T-cell (primary cell): ENCODE measurements around the gene NBPF1. TPM values are rescaled to one million over a fixed set of nuclear protein-coding genes. Genes with fewer than 3 reads are reported as not detected.
"Not testable (repeated sequence)": the region's sequence is repeated elsewhere in the genome, so short reads cannot be mapped to it uniquely, and the experiment has no call there.

Experiments used
- ATAC-seq, 4 experiments: fragments of 200-7000 bp in 3 of 4; fragments of 150-1000 bp in 1 of 4; cut with Tn5 transposase; replicated peaks in 1 of 4; 1 replicate in 3 of 4; 2 replicates in 1 of 4; pipeline ENCODE4 v1.10.0; 2021; ENCODE audit warnings: moderate library complexity in 3 of 4, mild to moderate bottlenecking in 2 of 4, moderate number of reproducible peaks in 1 of 4
- CTCF ChIA-PET, 2 donors: fragments of 300-600 bp; sonication (Branson Sonifier 250); formaldehyde crosslinking; loops; one replicate each; lab custom pipeline; 2022; ENCODE audit warnings: antibody characterized with exemption in 2 of 2; lab: Charles Lee
- POLR2A ChIA-PET, 2 donors: fragments of 300-600 bp; sonication (Branson Sonifier 250); formaldehyde crosslinking; loops; one replicate each; lab custom pipeline; 2022; ENCODE audit warnings: antibody characterized with exemption in 2 of 2; lab: Charles Lee
- DNase-seq, 35 experiments: peaks; one replicate each; pipeline versions ENCODE4 v3.0.0 to v3.0.0-alpha.2; 2013 to 2023
- H3K27ac ChIP-seq: one replicate; pipeline ENCODE4 v1.5.1; 2013; ENCODE audit warnings: low read length
- H3K27me3 ChIP-seq, 2 experiments: replicated peaks in 1 of 2; 1 replicate in 1 of 2; 2 replicates in 1 of 2; pipeline versions ENCODE4 v1.6.1 to v1.7.0; 2013; ENCODE audit warnings: low read length in 1 of 2, mixed read lengths in 1 of 2; ENCODE audit not compliant: control insufficient read depth in 2 of 2, insufficient read depth in 2 of 2; ENCODE audit errors: extremely low read depth in 1 of 2
- H3K36me3 ChIP-seq, 2 donors: 1 replicate in 1 of 2; 2 replicates in 1 of 2; pipeline versions ENCODE4 v1.6.1 to v1.7.0; 2013; ENCODE audit warnings: low read length in 1 of 2; ENCODE audit not compliant: control insufficient read depth in 2 of 2, insufficient read depth in 1 of 2; ENCODE audit errors: extremely low read depth in 1 of 2
- H3K4me1 ChIP-seq, 2 experiments: 1 replicate in 1 of 2; 2 replicates in 1 of 2; pipeline versions ENCODE4 v1.6.1 to v1.7.0; 2013; ENCODE audit warnings: low read length in 2 of 2, mixed read lengths in 1 of 2; ENCODE audit not compliant: insufficient read depth in 2 of 2, control insufficient read depth in 1 of 2; ENCODE audit errors: extremely low read depth in 1 of 2
- H3K4me3 ChIP-seq, 2 donors: 1 replicate in 1 of 2; 2 replicates in 1 of 2; pipeline versions ENCODE4 v1.5.1 to v1.7.0; 2013; ENCODE audit warnings: mild to moderate bottlenecking in 2 of 2, low read length in 1 of 2, moderate library complexity in 1 of 2; ENCODE audit not compliant: control insufficient read depth in 1 of 2; ENCODE audit errors: extremely low read depth in 1 of 2
- H3K9me3 ChIP-seq: 2 replicates; pipeline ENCODE4 v1.7.0; 2013
- H3K27ac Mint-ChIP-seq, 2 donors: one replicate each; pipeline ENCODE4 v1.8.0; 2020 to 2021; ENCODE audit warnings: mild to moderate bottlenecking in 2 of 2, mixed read lengths in 2 of 2
- H3K27me3 Mint-ChIP-seq, 2 donors: one replicate each; pipeline ENCODE4 v1.8.0; 2021 to 2022; ENCODE audit warnings: mixed read lengths in 2 of 2
- H3K36me3 Mint-ChIP-seq: one replicate; pipeline ENCODE4 v1.8.0; 2021; ENCODE audit warnings: mixed read lengths
- H3K4me1 Mint-ChIP-seq, 3 donors: one replicate each; pipeline ENCODE4 v1.8.0; 2020 to 2022; ENCODE audit warnings: mixed read lengths in 3 of 3, mild to moderate bottlenecking in 1 of 3
- H3K4me3 Mint-ChIP-seq, 3 donors: one replicate each; pipeline ENCODE4 v1.8.0; 2020 to 2022; ENCODE audit warnings: mild to moderate bottlenecking in 3 of 3, mixed read lengths in 3 of 3, moderate library complexity in 3 of 3
- H3K9me3 Mint-ChIP-seq, 3 donors: one replicate each; pipeline ENCODE4 v1.8.0; 2020 to 2022; ENCODE audit warnings: mixed read lengths in 3 of 3
- WGBS: methylation state at CpG from one replicate; pipeline ENCODE4 v1.1.5; 2013; ENCODE audit warnings: missing lambda C conversion rate; ENCODE audit not compliant: insufficient coverage; 5-methylcytosine and 5-hydroxymethylcytosine counted together
- total RNA-seq, 35 experiments: library from RNA in 6 of 35; stranded (reverse) in 6 of 35; fragments of 120-200 nt in 1 of 35; gene quantifications; one replicate each; pipeline versions ENCODE4 v1.2.1 to v1.2.4 and lab custom pipeline; 2013 to 2026

Gene NBPF1
- total RNA-seq, 5 donors from 2014 or later (not counting 1 experiment from before 2014, with no cell fraction given): 18.1 to 34.8 (median 29.1) TPM

DNA sequence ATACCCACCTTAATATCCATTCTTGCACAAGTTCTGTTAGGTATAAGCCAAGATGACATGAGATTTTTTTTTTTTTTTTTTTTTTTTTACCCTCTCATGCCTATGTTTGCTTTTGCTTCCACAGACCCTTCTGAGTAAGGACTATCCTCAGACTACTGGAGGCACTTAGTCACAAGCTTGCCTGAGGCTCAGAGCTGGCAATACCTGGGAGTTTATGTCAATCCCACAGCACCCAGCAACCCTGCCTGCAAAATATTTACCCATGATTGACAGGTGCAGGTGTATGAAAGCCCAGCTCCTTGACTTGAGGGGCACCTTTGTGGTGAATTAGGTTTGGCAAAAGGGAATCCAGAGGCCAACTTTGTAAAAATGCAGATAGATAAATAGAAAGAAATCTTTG is 87.6 kb downstream of the NBPF1 start:
- H3K9me3 ChIP-seq, H3K4me3 Mint-ChIP-seq, H3K36me3 Mint-ChIP-seq, DNase-seq, ATAC-seq, H3K27ac ChIP-seq, H3K4me3 ChIP-seq, H3K9me3 Mint-ChIP-seq, H3K4me1 Mint-ChIP-seq, H3K27ac Mint-ChIP-seq, CTCF ChIA-PET, H3K4me1 ChIP-seq, H3K36me3 ChIP-seq: not testable (repeated sequence)
- POLR2A ChIA-PET: interaction anchor here in 1 of 2 donors (0.6 kb wide), 1 partner anchor 377 kb away, joined by 6 read pairs; no protein-coding TSS in a partner anchor
- H3K27me3 ChIP-seq: peaks cover 0 to 12% of the 10 kb centered on the region in 2 experiments
- peaks cover 10 to 16% of the 10 kb centered on the region in 2 donors for H3K27me3 Mint-ChIP-seq

DNA sequence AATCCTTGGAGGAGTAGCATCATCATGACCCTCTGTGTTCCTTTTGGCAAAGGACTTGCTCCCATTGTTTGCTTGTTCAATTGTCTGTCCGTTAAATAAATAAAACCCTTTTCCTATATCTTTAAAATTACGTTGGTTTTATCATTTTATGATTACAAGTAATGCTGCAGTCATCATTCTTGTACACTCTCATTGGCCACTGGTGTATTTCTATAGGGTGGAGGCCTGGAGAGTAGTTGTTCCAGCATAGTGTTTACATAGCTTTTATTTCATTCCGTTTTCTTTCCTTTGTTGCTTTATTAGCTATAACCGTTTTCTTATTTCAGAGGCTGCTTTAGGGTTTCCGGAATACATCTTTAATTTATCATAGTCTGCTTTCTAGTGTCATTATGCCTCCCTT is 91.7 kb downstream of the NBPF1 start:
- H3K27ac Mint-ChIP-seq, H3K4me1 ChIP-seq, H3K4me3 Mint-ChIP-seq, H3K36me3 Mint-ChIP-seq, H3K4me3 ChIP-seq, ATAC-seq, H3K27ac ChIP-seq, POLR2A ChIA-PET, H3K9me3 ChIP-seq, H3K36me3 ChIP-seq, H3K9me3 Mint-ChIP-seq, DNase-seq, H3K4me1 Mint-ChIP-seq: not testable (repeated sequence)
- H3K27me3 ChIP-seq: peaks cover 2 to 23% of the 10 kb centered on the region in 2 experiments
- H3K27me3 Mint-ChIP-seq: peaks cover 29 to 38% of the 10 kb centered on the region in 2 donors
- WGBS: no CpG with 5 or more reads among the region's 5 CpGs
- CTCF ChIA-PET: interaction anchor here in 1 of 2 donors (0.6 kb wide), 1 partner anchor 180 kb away, joined by 9 read pairs; no protein-coding TSS in a partner anchor

DNA sequence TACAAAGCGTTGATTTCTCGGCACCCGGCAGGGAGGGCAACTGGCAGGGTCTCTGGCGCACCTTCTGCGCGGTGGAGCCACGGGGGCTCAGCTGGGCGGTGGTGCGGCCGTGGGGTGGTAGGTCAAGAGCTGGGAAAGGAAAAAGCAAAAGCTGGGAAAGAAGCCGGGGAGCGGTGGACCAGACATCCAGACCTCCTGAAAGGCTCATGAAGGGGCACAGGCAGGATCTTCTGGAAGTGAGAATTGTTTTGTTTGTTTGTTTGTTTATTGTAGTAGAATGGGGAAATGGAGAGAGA is 92.1 kb downstream of the NBPF1 start:
- no peak overlapping the region for H3K4me3 Mint-ChIP-seq
- POLR2A ChIA-PET: no interaction called here
- no peak overlapping the region for H3K27ac ChIP-seq

DNA sequence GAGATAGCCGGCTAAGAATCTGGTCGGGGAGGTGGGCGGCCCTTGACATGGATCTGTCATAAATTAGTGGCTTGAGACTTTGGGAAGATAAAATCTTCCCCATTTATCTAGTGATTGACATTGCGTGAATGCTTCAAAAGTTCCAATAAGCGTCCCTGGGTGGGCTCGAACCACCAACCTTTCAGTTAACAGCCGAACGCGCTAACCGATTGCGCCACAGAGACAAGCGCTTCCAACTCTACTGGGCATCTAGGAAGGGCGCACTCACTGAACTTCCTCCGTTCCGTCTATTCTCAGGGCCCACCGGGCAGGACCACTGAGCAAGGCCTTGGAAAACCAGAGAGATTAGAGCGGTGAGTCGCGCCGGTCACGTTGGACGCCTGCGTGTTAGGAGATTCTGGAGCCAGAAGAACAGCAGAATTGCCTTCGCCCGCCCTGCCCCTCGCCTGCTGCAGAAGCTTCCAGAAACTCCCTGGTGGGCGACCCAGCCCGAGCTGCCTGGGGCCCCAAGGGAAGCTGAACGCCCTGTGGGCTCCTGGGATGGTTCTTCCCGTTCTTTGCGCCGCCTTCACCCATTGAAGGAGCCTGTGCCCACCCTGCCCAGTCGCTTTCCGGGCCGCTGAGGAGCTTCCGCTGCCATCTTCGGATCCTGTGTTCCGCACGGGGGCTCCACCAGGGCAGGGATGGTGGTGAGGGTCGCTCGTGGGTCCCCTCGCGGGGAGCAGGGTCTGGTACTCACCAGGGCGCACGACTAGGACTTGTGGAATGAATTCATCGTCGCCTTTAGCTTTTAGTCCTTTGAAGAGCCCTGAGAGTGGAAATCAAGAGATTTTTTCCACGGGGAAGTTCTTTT is 92.7 kb downstream of the NBPF1 start:
- DNase-seq, POLR2A ChIA-PET, H3K4me1 Mint-ChIP-seq, H3K4me3 ChIP-seq, H3K27ac Mint-ChIP-seq, H3K27ac ChIP-seq, H3K36me3 Mint-ChIP-seq, H3K36me3 ChIP-seq, H3K9me3 Mint-ChIP-seq, H3K4me1 ChIP-seq, H3K9me3 ChIP-seq: not testable (repeated sequence)
- Mint-ChIP-seq H3K27me3 (peaks cover 26 to 38% of the 10 kb centered on the region in 2 donors), H3K4me3 (peak overlapping the region in 1 of 3 donors; percentile 21)
- CTCF ChIA-PET: interaction anchor here in 1 of 2 donors (0.6 kb wide), 1 partner anchor 179 kb away, joined by 9 read pairs; no protein-coding TSS in a partner anchor
- H3K27me3 ChIP-seq: peaks cover 2 to 23% of the 10 kb centered on the region in 2 experiments
- WGBS: 33% methylated on average over 45 of the region's 48 CpGs
- peak in 1 of 4 experiments; percentile 23 for ATAC-seq

More for the DNA sequence above, 92.1 kb downstream of the NBPF1 start:
- Mint-ChIP-seq H3K27me3 (peaks cover 27 to 38% of the 10 kb centered on the region in 2 donors), H3K9me3 (no peaks in the 10 kb centered on the region), H3K36me3 (no peaks in the 10 kb centered on the region), H3K27ac (no peak overlapping the region), H3K4me1 (peaks cover 0 to 5% (median 0%) of the 10 kb centered on the region in 3 donors)
- no peak for DNase-seq
- H3K4me3 ChIP-seq: no peak overlapping the region
- no peaks in the 10 kb centered on the region for H3K36me3 ChIP-seq
- H3K9me3 ChIP-seq: no peaks in the 10 kb centered on the region
- CTCF ChIA-PET: interaction anchor here in 1 of 2 donors (0.6 kb wide), 1 partner anchor 179 kb away, joined by 9 read pairs; no protein-coding TSS in a partner anchor
- peaks cover 0 to 4% of the 10 kb centered on the region in 2 experiments for H3K4me1 ChIP-seq
- ATAC-seq: no peak
- 81% methylated on average over 11 of the region's 12 CpGs for WGBS
- H3K27me3 ChIP-seq: peaks cover 2 to 23% of the 10 kb centered on the region in 2 experiments

DNA sequence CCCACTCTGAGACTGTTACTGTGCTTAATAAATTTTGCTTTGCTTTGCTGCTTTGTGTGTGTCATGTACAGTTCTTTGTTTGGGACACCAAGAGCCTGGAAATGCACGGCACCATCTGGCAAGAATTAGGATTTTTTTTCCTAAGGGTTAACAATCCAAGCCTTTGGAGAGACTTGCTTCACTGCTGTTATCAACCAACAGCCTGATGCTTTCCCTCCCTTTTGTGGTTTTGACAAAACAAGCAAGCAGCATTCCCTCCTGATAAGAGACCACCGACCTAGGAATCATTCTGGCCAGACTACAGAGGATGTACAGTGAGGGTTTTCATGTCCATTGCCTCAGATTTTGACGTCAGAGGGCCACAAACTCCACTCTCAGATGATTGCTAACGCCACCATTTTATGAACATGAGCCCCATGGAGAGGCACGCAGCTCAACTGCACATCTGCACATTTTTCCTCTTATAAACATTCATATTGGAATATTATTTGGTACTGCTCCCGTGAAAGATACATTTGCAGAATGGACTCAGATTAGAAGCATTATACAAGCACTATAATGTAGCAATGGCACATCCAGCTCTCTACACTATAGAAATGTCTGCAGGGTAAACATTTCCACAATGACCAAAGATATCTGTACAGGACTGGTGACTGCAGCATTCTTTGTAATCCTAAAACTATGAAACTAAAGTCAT is 94.0 kb downstream of the NBPF1 start:
- POLR2A ChIA-PET, H3K4me3 ChIP-seq, H3K9me3 ChIP-seq, DNase-seq, CTCF ChIA-PET, H3K27ac ChIP-seq, H3K4me1 Mint-ChIP-seq, H3K9me3 Mint-ChIP-seq, H3K27ac Mint-ChIP-seq, H3K36me3 ChIP-seq, H3K4me3 Mint-ChIP-seq, ATAC-seq, H3K36me3 Mint-ChIP-seq, H3K4me1 ChIP-seq: not testable (repeated sequence)
- H3K27me3 ChIP-seq: peaks cover 2 to 23% of the 10 kb centered on the region in 2 experiments
- 70% methylated on average over 3 of the region's 6 CpGs for WGBS
- peaks cover 26 to 38% of the 10 kb centered on the region in 2 donors for H3K27me3 Mint-ChIP-seq

DNA sequence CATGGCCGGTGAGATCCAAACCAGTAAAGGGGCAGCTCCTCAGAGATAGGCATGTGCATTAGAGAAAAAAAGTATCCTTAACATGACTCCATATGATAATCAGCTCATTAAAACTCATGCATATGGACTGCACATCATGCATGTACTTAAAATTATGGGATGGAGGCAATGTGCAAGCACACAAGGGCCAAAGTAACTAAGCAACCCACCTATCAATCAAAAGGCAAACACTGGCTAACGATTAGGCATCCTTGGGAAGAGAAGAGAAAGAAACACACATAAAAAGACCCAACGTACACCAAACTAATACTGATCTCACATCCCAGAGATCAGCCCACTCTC is 94.5 kb downstream of the NBPF1 start:
- H3K27ac ChIP-seq, ATAC-seq, H3K9me3 ChIP-seq, CTCF ChIA-PET, H3K4me1 ChIP-seq, H3K9me3 Mint-ChIP-seq, DNase-seq, POLR2A ChIA-PET, H3K4me1 Mint-ChIP-seq, H3K4me3 ChIP-seq, H3K27ac Mint-ChIP-seq, H3K36me3 Mint-ChIP-seq, H3K4me3 Mint-ChIP-seq, H3K36me3 ChIP-seq: not testable (repeated sequence)
- peaks cover 2 to 23% of the 10 kb centered on the region in 2 experiments for H3K27me3 ChIP-seq
- no CpG with 5 or more reads among the region's 3 CpGs for WGBS
- peaks cover 26 to 38% of the 10 kb centered on the region in 2 donors for H3K27me3 Mint-ChIP-seq
